ENCODE results near the gene SPINK1.

The SPINK1 gene

DNA sequence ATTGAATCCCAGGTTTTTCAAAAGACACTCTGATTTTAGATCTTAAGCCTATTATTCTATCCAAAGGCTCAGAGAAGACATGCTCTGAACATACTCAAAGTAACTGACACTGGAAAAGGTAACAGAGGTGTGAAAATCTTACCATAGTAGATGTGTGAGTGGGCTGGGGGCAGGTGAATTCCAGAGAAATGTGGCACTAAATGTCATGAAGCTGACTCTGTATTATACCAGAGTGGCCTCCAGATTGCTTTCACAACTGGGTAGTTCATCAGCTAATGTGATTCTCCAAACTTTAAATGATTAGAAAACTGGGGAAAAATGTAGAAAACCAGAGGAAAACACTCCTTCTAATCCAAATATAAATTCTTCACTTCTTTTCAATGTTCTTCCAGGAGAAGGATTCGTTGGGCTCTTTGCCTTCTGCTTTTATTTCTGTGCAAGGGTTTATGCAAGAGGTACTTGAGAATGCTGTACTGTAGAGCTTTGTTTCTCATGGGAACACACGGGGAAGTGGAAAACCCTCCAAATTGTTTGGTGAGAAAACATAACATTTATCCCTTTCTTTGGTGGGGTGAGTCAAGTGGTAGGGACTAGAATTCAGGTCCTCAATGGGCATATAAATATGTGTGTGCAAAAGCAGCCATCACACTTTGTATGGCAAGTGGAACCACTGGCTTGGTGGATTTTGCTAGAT lies 46.7 kb upstream of the SPINK1 start, which contains the start of gene SCGB3A2:
Gene SCGB3A2 (plus strand): TSS at position 646 of the 694 bp plus-strand sequence. CDS start 93 bp downstream, outside the sequence.
- Histone ChIP-seq H3K9me3 (ENCODE audit: insufficient read depth, low read depth, low read length) (no peaks in the 10 kb centered on the region), H3K36me3 (ENCODE audit: insufficient read depth, low read length) (no peaks in the 10 kb centered on the region), H3K27me3 (ENCODE audit: insufficient read depth, low read length, poor library complexity, severe bottlenecking) (no peaks in the 10 kb centered on the region), H3F3A (ENCODE audit: low read depth) (no peaks in the 10 kb centered on the region), H2AFZ (ENCODE audit: low read length) (no peak within 1 kb of the TSS), H3K79me2 (ENCODE audit: insufficient read depth, low read length) (no peaks in the 10 kb centered on the region), H3K4me1 (ENCODE audit: insufficient read depth, low read length, poor library complexity, severe bottlenecking) (no peaks in the 10 kb centered on the region), H3K9me2 (replicated peaks; ENCODE audit: low read depth, low read length) (no peaks in the 10 kb centered on the region), H3K4me2 (ENCODE audit: low read depth, low read length, poor library complexity, severe bottlenecking) (no peak within 1 kb of the TSS), H3K9ac (ENCODE audit: low read depth, low read length, poor library complexity, severe bottlenecking) (no peak within 1 kb of the TSS), H4K20me1 (ENCODE audit: insufficient read depth, low read length, poor library complexity, severe bottlenecking) (no peaks in the 10 kb centered on the region), H3K4me3 (ENCODE audit: low read length, poor library complexity, severe bottlenecking) (no peak within 1 kb of the TSS)
- TF ChIP-seq EZH2phosphoT487 (IDR thresholded peaks at IDR 0.05; ENCODE audit: borderline replicate concordance): no peak
- TF ChIP-seq, protein P1, sequence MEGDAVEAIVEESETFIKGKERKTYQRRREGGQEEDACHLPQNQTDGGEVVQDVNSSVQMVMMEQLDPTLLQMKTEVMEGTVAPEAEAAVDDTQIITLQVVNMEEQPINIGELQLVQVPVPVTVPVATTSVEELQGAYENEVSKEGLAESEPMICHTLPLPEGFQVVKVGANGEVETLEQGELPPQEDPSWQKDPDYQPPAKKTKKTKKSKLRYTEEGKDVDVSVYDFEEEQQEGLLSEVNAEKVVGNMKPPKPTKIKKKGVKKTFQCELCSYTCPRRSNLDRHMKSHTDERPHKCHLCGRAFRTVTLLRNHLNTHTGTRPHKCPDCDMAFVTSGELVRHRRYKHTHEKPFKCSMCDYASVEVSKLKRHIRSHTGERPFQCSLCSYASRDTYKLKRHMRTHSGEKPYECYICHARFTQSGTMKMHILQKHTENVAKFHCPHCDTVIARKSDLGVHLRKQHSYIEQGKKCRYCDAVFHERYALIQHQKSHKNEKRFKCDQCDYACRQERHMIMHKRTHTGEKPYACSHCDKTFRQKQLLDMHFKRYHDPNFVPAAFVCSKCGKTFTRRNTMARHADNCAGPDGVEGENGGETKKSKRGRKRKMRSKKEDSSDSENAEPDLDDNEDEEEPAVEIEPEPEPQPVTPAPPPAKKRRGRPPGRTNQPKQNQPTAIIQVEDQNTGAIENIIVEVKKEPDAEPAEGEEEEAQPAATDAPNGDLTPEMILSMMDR (conservative IDR thresholded peaks at IDR 0.05; ENCODE audit: low read length): no peak

DNA sequence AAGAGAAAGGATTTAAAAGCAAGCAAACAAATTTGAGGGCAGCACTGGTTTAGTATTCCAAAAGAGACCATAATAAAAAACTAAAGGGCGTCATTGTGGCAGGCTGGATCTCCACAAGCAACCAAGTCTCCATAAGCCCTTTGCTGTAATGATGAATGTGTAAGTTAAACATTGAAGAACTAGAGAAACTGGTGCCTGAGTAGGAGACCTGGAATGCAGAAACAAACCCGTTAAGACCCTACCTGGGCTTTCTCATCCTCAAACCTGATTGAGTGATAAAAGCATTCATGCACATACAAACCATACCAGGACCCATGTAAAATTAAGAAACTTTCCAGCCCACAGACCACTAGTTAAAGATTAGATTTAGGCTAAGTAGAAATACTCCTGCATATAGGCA lies 45.2 kb upstream of the SPINK1 start:
- Histone ChIP-seq H2AFZ (ENCODE audit: low read length) (no peak overlapping the region), H3K4me3 (ENCODE audit: low read length, poor library complexity, severe bottlenecking) (no peak overlapping the region), H4K20me1 (ENCODE audit: insufficient read depth, low read length, poor library complexity, severe bottlenecking) (no peaks in the 10 kb centered on the region), H3K9me2 (replicated peaks; ENCODE audit: low read depth, low read length) (no peaks in the 10 kb centered on the region), H3K36me3 (ENCODE audit: insufficient read depth, low read length) (no peaks in the 10 kb centered on the region), H3K27me3 (ENCODE audit: insufficient read depth, low read length, poor library complexity, severe bottlenecking) (no peaks in the 10 kb centered on the region), H3F3A (ENCODE audit: low read depth) (no peaks in the 10 kb centered on the region), H3K9ac (ENCODE audit: low read depth, low read length, poor library complexity, severe bottlenecking) (no peak overlapping the region), H3K9me3 (ENCODE audit: insufficient read depth, low read depth, low read length) (no peaks in the 10 kb centered on the region), H3K79me2 (ENCODE audit: insufficient read depth, low read length) (no peaks in the 10 kb centered on the region), H3K4me2 (ENCODE audit: low read depth, low read length, poor library complexity, severe bottlenecking) (no peak overlapping the region), H3K4me1 (ENCODE audit: insufficient read depth, low read length, poor library complexity, severe bottlenecking) (no peaks in the 10 kb centered on the region)
- TF ChIP-seq, protein P1 (conservative IDR thresholded peaks at IDR 0.05; ENCODE audit: low read length): no peak
- TF ChIP-seq EZH2phosphoT487 (IDR thresholded peaks at IDR 0.05; ENCODE audit: borderline replicate concordance): no peak

DNA sequence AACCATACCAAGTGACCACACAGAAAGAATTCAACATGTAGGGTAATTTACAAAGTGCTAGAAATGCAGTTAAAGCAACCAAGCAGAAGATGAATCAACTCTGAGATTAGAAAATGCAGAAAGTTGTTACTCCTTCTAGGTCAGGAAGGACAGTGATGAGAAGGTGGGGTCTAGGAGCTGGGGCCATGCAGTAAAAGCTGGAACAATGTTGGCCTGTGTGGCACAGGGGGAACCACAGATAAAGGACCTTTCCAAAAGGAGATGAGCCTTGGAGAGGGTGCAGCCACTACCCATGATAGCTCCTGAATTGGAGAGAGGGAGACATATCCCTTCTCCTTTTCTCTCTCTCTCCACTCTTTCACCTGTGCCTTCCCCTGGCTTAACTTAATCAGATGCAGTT lies 44.7 kb upstream of the SPINK1 start:
- Histone ChIP-seq H3K9me2 (replicated peaks; ENCODE audit: low read depth, low read length) (no peaks in the 10 kb centered on the region), H4K20me1 (ENCODE audit: insufficient read depth, low read length, poor library complexity, severe bottlenecking) (no peaks in the 10 kb centered on the region), H3K36me3 (ENCODE audit: insufficient read depth, low read length) (no peaks in the 10 kb centered on the region), H3K27me3 (ENCODE audit: insufficient read depth, low read length, poor library complexity, severe bottlenecking) (no peaks in the 10 kb centered on the region), H3K9me3 (ENCODE audit: insufficient read depth, low read depth, low read length) (no peaks in the 10 kb centered on the region), H3F3A (ENCODE audit: low read depth) (no peaks in the 10 kb centered on the region), H2AFZ (ENCODE audit: low read length) (no peak overlapping the region), H3K4me3 (ENCODE audit: low read length, poor library complexity, severe bottlenecking) (no peak overlapping the region), H3K9ac (ENCODE audit: low read depth, low read length, poor library complexity, severe bottlenecking) (no peak overlapping the region), H3K79me2 (ENCODE audit: insufficient read depth, low read length) (no peaks in the 10 kb centered on the region), H3K4me1 (ENCODE audit: insufficient read depth, low read length, poor library complexity, severe bottlenecking) (no peaks in the 10 kb centered on the region), H3K4me2 (ENCODE audit: low read depth, low read length, poor library complexity, severe bottlenecking) (no peak overlapping the region)
- TF ChIP-seq, protein P1 (conservative IDR thresholded peaks at IDR 0.05; ENCODE audit: low read length): no peak
- TF ChIP-seq EZH2phosphoT487 (IDR thresholded peaks at IDR 0.05; ENCODE audit: borderline replicate concordance): no peak

All from Loucy (cell line).